Epithelial cell of prostate (primary cell): Measurements from ENCODE around the gene ATP9B.

Experiments used
- DNase-seq: peaks from one replicate; pipeline ENCODE4 v3.0.0-alpha.2; 2011; ENCODE audit warnings: low read depth, low spot score
- H3K27ac ChIP-seq: fragments of 450-650 bp; 2 replicates; pipeline ENCODE4 v1.5.1; 2017; ENCODE audit warnings: mild to moderate bottlenecking

The ATP9B gene

DNA sequence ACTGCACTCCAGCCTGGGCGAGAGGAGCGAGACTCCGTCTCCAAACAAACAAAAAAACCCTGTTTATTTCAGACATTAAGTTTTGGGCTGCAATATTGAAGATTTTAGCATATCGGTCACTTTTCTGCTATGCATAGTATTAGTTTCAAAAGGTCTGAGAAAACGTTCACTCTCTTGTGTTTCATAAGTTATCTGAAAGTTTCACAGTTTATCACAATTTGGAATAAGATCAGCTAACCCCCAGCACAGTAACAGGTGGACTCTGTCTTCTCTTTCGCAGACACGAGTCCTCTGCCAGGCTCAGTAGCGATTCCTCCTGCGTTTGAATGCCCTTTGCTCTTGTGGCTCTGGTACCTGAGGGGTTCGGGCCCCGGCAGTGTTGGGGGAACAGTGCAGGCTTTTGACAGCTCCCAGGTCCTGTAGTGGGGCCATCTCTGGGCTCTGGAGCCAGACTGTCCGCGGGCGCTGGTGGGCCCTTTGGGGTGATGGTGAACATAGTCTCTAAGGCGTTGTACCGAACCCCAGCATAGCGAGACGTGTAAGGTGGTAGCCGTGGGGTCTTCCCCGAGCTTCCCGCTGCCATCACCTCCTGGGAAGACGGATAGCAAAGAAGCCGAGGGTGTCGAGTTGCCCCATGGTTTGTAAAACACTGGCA, 347.0 kb downstream of the ATP9B start:
- H3K27ac ChIP-seq = no peak overlapping the region
- no peak for DNase-seq

DNA sequence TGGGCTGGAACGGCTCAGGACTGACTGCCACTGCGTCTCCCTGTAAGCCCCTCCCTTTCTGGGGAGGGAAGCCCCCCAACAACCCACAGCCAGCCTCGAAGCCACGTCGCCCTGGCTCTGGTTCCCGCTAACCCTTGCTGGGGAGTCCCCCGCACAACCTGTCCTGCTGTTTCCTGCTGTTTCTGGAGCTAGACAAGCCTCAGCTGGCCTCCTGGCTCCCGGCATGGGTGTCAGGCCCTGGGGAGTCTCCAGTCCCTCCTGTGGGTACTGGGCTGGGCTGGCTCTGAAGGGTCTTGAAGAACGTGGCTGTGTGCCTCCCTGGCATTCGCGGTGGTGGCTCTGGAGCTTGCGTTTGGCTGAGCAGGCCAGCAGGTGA, 347.5 kb downstream of the ATP9B start:
- no peak overlapping the region for H3K27ac ChIP-seq
- DNase-seq = no peak

DNA sequence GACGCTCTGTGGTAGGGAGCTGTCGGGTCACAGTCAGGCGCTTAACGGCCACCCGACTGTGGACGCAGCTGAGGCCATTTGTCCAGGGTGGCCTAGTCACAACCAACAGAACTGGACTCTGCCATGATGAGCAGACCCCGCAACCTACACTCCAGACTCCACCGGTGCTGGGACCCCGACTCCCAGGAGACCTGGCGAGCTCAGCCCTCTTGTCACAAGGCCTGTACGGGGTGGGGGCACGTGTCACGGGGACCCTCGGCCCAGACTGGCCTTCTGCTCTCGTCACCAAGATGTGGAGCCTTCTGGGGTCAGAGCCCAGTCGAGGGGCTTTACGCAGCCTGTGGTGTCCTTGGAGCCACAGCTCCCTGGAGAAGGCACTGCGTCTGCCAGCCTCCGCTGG, 349.0 kb downstream of the ATP9B start:
- DNase-seq = no peak
- no peak overlapping the region for H3K27ac ChIP-seq

DNA sequence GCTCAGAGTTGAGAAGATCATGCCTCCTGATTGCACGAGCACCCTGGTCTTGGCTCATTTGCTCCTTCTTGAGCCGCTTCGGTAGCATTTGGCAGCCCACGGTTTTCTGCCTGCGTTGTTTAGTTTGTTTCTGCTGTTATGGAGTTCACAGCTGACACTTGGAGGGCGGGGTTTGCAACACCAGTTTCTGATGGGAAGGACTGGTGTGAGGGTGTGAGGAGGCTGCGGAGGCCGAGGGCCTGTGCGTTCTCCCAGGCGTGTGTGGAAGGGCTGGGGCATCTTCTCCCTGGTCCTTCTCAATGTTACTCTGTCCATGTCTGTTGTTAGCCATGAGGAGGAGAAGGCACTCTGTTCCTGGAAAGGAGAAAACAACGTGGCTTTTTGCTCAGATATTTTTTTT, 349.4 kb downstream of the ATP9B start:
- H3K27ac ChIP-seq = no peak overlapping the region
- no peak for DNase-seq

DNA sequence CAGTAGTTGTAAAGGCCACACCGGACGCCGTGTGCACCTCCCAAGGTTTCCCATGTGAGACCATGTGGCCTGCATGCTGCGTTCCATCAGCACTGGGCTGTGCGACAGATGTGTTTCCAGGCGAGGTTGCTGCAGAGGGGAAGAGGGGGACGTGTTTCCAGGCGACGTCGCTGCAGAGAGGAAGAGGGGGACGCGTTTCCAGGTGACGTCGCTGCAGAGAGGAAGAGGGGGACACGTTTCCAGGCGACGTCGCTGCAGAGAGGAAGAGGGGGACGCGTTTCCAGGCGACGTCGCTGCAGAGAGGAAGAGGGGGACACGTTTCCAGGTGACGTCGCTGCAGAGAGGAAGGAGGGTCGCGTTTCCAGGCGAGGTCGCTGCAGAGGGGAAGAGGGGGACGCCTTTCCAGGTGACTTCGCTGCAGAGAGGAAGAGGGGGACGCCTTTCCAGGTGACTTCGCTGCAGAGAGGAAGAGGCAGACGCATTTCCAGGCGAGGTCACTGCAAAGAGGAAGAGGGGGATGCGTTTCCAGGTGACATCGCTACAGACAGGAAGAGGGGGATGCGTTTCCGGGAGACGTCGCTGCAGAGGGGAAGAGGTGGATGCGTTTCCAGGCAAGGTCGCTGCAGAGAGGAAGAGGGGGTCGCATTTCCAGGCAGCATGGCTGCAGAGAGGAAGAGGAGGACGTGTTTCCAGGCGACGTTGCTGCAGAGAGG, 351.0 kb downstream of the ATP9B start:
- H3K27ac ChIP-seq = no peak overlapping the region
- DNase-seq = no peak

DNA sequence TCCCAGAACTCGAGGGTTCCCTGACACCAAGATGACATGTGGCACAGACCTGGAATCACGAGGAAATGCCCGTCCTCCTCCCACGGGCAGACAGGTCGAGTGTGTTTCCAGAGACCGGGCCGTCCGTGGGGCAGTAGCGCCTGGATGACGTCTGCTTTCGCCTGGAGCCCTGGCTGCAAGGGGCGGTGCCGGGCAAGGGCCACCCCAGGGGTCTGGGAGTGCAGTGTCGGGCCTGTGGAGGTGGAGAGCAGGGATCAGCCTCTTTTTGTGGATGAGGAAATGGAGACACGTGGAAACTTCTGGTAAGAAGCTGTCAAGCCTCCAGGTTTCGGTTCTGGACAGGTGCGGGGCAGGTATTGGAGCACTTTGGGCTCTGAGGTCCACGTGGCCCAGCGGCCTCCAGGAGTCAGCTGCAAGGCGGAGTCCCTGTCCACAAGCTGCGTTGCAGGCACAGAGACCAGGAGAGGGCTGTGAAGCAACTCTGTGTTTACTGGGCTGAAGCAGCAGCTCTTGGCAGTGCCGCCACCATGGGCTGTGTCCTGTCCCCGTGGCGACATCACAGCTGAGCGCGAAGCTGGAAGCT, 352.2 kb downstream of the ATP9B start:
- no peak for DNase-seq

DNA sequence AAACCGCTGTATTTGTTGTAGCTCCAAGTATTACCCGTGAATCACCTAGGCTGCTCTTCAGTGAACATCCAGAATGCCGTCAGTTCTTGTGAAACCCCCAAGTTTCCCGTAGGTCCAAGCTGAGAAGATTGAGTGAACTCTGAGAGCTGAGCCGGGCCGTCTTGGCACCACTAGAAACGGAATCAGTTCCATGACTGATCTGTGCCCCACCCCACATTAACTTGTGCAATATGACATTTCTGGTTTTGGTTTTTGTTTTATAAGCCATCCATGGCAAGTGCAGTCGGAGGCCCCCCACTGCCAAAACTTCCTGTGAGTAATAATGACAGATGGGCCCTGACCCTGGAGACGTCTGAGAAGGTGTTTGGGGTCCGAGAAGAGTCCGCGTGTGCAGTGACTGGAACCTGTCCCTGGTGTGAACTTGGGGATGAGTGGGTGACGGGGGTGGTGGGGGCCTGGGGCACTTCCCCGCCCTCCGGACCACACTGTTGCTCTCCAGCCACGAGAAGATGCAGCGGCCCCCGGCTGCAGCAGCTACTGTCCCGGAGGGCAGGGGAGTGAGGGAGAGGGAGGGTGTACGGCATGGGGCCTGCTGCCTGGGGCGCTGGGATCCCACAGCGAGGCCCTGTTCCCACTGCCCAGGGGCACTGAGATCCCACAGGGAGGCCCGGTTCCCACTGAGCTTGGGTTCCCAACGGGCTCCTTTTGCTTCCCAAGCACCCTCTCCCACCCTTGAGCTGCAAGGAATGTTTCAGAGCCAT, 353.0 kb downstream of the ATP9B start:
- H3K27ac ChIP-seq = no peak overlapping the region
- no peak for DNase-seq

More for the DNA sequence above, 352.2 kb downstream of the ATP9B start:
- H3K27ac ChIP-seq = no peak overlapping the region

DNA sequence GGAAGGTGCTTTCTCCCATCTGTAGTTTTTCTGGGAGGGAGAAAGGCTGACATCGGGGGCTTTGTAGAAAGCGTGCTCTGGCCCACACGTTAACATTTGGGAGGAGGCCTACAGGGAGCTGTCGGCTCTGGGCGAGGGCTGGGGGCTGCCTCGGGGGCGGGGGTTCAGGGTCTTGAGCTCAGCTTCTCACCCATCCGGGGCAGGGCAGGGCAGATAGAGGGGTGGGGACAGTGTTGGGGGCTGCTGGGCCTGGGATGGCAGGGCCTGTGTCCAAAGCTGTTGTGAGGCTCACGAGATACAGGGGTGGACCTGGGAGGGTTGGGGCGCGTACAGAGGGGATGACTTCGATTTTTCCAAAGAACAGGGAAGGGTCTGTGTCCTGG, 353.6 kb downstream of the ATP9B start:
- H3K27ac ChIP-seq = no peak overlapping the region
- no peak for DNase-seq

DNA sequence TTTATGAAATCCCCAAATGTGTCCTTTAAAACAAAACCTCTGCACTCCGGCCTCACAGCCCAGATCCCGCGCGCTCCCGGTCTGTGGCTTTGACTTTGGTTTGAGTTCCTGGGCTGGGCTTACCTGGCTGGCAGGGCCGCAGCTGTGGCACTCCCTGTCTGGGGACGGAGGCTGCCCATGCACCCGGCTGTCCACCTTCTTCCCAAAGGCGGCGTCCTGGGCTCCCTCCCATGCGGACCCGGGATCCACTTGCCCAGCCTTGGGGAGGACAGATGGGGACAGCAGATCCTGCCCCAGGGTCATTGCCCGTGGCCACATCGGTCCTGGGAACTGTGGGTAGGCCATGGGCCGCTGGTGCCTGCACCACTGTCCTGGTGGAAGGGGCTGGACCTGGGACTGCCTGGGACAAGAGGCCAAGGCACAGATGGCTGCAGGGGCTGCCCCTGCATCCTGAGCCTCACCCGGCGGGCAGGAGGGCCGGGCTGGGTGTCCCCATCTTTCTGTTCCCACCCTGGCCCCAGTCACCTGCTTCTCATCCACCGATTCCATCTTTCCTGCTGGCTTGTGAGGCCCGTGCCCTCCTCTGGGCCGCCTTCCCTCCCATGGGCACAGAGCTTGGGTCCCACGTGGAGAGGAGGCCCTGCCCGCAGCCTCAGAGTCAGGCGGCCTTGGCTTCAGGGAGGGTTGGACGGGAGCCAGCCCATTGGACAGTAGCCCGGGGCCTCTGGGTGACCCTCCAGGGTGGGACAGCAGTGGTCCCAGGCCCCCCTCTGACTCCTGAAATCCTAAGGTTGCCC, 354.2 kb downstream of the ATP9B start:
- no peak for DNase-seq
- H3K27ac ChIP-seq = no peak overlapping the region

DNA sequence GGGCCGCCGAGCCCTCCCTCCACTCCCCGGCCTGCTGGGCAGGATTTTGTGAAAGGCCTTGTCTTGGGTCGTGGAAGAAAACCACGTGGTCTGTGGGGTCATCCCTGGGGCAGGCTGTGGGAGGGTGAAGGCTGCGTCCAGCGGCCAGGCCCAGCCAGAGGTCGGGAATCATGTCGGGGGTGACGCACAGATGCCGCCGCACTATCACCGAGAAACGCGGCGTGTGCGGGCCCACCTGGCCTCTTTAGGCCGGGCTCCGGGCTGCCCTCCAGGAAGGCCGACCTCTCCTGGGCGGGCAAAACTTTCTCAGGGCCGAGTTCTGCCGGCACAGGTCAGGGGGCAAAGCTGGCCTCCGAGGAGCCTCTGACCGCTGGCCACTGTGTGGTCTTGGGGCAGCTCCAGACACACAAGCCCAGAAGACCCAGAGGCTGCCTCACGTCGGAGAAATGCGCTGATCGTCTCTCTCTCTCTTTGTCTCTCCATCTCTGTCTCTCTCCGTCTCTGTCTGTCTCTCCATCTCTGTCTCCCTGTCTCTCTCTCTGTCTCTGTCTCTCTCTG, 354.9 kb downstream of the ATP9B start:
- H3K27ac ChIP-seq = no peak overlapping the region
- DNase-seq = no peak

DNA sequence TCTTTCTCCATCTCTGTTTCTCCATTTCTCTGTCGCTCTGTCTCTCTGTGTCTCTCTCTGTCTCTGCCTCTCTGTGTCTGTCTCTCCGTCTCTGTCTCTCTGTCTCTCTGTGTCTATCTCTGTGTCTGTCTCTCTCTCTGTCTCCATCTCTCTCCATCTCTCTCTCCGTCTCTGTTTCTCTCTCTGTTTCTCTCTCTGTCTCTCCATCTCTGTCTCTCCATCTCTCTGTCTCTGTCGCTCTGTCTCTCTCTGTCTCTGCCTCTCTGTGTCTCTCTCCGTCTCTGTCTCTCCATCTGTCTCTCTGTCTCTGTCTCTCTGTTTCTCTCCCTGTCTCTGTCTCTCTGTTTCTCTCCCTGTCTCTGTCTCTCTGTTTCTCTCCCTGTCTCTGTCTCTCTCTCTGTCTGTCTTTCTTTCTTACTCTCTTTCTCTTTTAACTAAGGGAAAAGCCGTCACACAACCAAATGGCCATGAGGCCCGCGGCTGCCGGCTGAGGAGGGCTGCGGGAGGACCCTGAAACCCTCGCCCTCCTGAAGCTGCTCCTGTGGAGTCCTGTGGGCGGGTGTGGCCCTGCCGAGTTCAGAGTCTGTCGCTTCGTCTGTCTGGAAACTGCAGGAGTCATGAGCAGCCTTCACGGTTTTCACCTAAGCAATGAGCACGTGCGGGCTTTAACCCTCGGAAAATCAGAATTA, 355.8 kb downstream of the ATP9B start:
- H3K27ac ChIP-seq = no peak overlapping the region
- DNase-seq = no peak

DNA sequence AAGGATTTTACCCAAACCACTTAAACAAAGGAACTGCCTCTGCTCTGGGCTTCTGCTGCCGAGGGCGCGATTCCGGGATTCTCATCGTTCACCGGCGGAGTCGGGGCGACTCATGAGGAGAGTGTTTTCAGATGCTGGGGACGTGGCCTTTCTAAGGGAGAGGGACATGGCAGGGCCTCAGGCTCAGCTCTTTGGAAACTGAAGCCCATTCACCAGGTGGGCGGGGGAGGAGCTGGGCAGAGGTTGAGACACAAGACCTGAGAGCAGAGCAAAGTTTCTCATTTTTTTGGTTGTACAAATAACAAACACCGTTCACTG, 356.3 kb downstream of the ATP9B start:
- no peak for DNase-seq
- H3K27ac ChIP-seq = no peak overlapping the region

DNA sequence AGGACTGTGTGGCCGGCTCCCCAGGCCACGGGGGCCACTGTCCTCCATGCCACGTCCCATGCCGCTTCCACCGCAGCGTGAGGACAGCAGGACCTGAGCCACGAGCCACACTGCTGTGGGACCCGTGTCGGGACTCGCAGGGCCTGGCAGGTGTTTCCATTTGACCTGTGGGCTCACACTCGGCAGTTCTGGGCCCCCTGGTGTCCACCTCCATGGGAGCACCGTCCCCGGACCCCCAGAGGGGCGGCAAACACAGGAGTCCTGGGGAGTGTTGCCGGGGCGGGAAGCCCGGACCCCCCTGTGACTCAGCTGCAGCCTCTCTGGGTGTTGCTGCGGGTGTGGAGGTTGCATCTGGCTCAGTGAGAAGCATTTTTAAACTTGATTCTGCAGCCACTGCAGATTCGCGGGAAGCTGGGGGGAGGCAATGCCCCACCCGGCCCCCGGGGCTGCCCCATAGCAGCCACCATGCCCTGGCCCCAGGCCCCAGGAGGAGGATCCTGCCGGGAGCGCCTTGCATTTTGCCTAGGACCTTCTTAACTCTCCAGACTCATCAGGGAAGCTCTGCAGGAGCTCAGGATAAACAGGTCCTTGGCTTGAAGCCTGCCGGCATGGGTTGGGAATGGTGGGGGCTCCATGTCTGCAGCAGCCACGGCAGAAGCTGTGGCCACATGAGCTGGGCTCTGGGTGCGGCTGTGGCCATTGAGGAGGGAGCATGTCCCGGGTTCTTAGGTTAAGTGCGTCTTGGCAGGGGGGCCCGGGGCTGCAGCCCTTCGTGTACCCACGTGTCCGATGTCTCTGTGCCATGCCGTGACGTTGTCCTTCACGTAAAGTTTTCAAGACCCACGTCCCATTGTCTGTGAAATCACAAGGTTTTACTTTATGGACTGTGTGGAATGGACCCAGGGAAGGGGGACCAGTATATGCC, 357.4 kb downstream of the ATP9B start:
- DNase-seq = no peak
- H3K27ac ChIP-seq = no peak overlapping the region

DNA sequence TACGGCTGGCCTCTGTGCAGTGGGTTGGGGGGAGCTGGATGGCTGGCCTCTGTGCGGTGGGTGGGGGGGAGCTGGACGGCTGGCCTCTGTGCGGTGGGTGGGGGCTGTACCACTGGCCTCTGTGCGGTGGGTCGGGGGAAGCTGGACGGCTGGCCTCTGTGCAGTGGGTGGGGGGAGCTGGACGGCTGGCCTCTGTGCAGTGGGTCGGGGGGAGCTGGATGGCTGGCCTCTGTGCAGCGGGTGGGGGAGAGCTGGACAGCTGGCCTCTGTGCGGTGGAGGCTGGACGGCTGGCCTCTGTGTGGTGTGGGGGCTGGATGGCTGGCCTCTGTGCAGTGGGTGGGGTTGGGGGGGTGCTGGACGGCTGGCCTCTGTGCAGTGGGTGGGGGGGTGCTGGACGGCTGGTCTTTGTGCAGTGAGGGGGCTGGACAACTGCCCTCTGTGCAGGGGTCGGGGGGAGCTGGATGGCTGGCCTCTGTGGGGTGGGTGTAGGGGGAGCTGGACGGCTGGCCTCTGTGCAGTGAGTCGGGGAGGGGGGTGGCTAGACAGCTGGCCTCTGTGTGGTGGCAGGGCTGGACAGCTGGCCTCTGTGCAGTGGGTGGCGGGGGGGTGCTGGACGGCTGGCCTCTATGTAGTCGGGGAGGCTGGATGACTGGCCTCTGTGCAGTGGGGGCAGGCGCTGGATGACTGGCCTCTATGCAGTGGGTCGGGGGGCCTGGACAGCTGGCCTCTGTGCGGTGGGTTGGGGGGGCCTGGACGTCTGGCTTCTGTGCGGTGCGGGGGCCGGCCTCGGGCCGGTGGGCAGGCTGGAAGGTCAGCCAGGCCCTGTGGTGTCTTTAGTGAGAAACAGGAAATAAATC, 358.4 kb downstream of the ATP9B start:
- DNase-seq = no peak
- H3K27ac ChIP-seq = no peak overlapping the region
